KOPT-K1 (cell line): ENCODE data around the gene CRIP1.

ENCODE experiments used
- H3K27ac ChIP-seq: fragments of 200-600 bp; sonication (generic); 2 replicates; pipeline ENCODE4 v1.5.1; 2016; ENCODE audit warnings: antibody characterized with exemption, mild to moderate bottlenecking, low read depth, low read length; ENCODE audit not compliant: poor library complexity, severe bottlenecking
- H3K36me3 ChIP-seq: fragments of 200-600 bp; sonication (generic); 2 replicates; pipeline ENCODE4 v1.5.1; 2017; ENCODE audit warnings: antibody characterized with exemption, mild to moderate bottlenecking, low read length, moderate library complexity; ENCODE audit not compliant: insufficient read depth
- H3K9me3 ChIP-seq: fragments of 200-600 bp; sonication (generic); 2 replicates; pipeline ENCODE4 v1.5.1; 2017; ENCODE audit warnings: antibody characterized with exemption, low read length, mild to moderate bottlenecking; ENCODE audit not compliant: insufficient read depth, poor library complexity, severe bottlenecking

CRIP1 gene

GRCh38 chr14:105519946-105520698 lies 33.4 kb downstream of the CRIP1 start:
- Histone ChIP-seq H3K27ac (no peak overlapping the region), H3K36me3 (no peaks in the 10 kb centered on the region)

GRCh38 chr14:105525326-105525725 lies 38.6 kb downstream of the CRIP1 start:
- H3K27ac ChIP-seq: no peak overlapping the region
- no peaks in the 10 kb centered on the region for H3K9me3 ChIP-seq

More at GRCh38 chr14:105519946-105520698, 33.4 kb downstream of the CRIP1 start:
- peaks cover 18% of the 10 kb centered on the region for H3K9me3 ChIP-seq

GRCh38 chr14:105525861-105526775 lies 39.4 kb downstream of the CRIP1 start, which contains the start of gene TMEM121:
TSS of gene TMEM121 (plus strand) at chr14:105526583. CDS start at chr14:105528835, 2,252 bp downstream.
- no peaks in the 10 kb centered on the region for H3K9me3 ChIP-seq
- H3K27ac ChIP-seq: no peak within 1 kb of the TSS
- H3K36me3 ChIP-seq: no peaks in the 10 kb centered on the region

More at GRCh38 chr14:105525326-105525725, 38.6 kb downstream of the CRIP1 start:
- H3K36me3 ChIP-seq: no peaks in the 10 kb centered on the region

- Histone ChIP-seq H3K36me3 (no peaks in the 10 kb centered on the region), H3K9me3 (no peaks in the 10 kb centered on the region), H3K27ac (no peak overlapping the region)
These were observed 40.2 kb downstream of the CRIP1 start for GRCh38 chr14:105526776-105527380.

GRCh38 chr14:105527381-105527825 lies 40.7 kb downstream of the CRIP1 start:
- Histone ChIP-seq H3K9me3 (no peaks in the 10 kb centered on the region), H3K27ac (no peak overlapping the region)

GRCh38 chr14:105527826-105528585 lies 41.3 kb downstream of the CRIP1 start:
- H3K9me3 ChIP-seq: no peaks in the 10 kb centered on the region
- no peaks in the 10 kb centered on the region for H3K36me3 ChIP-seq
- no peak overlapping the region for H3K27ac ChIP-seq

More at GRCh38 chr14:105527381-105527825, 40.7 kb downstream of the CRIP1 start:
- no peaks in the 10 kb centered on the region for H3K36me3 ChIP-seq

GRCh38 chr14:105528586-105529318 lies 42.1 kb downstream of the CRIP1 start:
- Histone ChIP-seq H3K27ac (no peak overlapping the region), H3K9me3 (no peaks in the 10 kb centered on the region), H3K36me3 (no peaks in the 10 kb centered on the region)

GRCh38 chr14:105529319-105529568 lies 42.6 kb downstream of the CRIP1 start:
- Histone ChIP-seq H3K27ac (no peak overlapping the region), H3K9me3 (no peaks in the 10 kb centered on the region), H3K36me3 (no peaks in the 10 kb centered on the region)

- no peaks in the 10 kb centered on the region for H3K36me3 ChIP-seq
- H3K27ac ChIP-seq: no peak overlapping the region
- no peaks in the 10 kb centered on the region for H3K9me3 ChIP-seq
These were observed 43.0 kb downstream of the CRIP1 start for GRCh38 chr14:105529569-105530284.

GRCh38 chr14:105530285-105531087 lies 43.8 kb downstream of the CRIP1 start:
- no peaks in the 10 kb centered on the region for H3K9me3 ChIP-seq
- H3K36me3 ChIP-seq: no peaks in the 10 kb centered on the region
- H3K27ac ChIP-seq: no peak overlapping the region

GRCh38 chr14:105531088-105531893 lies 44.6 kb downstream of the CRIP1 start:
- H3K27ac ChIP-seq: no peak overlapping the region
- H3K36me3 ChIP-seq: no peaks in the 10 kb centered on the region
- no peaks in the 10 kb centered on the region for H3K9me3 ChIP-seq

- Histone ChIP-seq H3K9me3 (no peaks in the 10 kb centered on the region), H3K36me3 (no peaks in the 10 kb centered on the region), H3K27ac (no peak overlapping the region)
These were observed 45.4 kb downstream of the CRIP1 start for GRCh38 chr14:105531894-105532623.
